Gastroesophageal sphincter (tissue), 3 donors: ENCODE results near the gene PKD2L2.

Source experiments
- CTCF ChIP-seq, 4 experiments: fragments of 200-600 bp in 2 of 4; fragments of 450-650 bp in 2 of 4; sonication (generic) in 1 of 4; IDR thresholded peaks; one replicate each; pipeline ENCODE4 v1.5.1; 2017 to 2019; ENCODE audit warnings: antibody characterized with exemption in 4 of 4, mild to moderate bottlenecking in 2 of 4, moderate library complexity in 2 of 4
- POLR2A ChIP-seq, 2 donors: fragments of 450-650 bp; IDR thresholded peaks; one replicate each; pipeline ENCODE4 v1.6.1; 2017; ENCODE audit warnings: antibody characterized with exemption in 2 of 2, mild to moderate bottlenecking in 2 of 2, moderate library complexity in 1 of 2
- POLR2AphosphoS5 ChIP-seq: sonication (generic); formaldehyde crosslinking; IDR thresholded peaks from one replicate; pipeline ENCODE4 v1.6.1; 2017; ENCODE audit warnings: antibody characterized with exemption

GRCh38 chr5:137856916-137857862, 32.1 kb upstream of the PKD2L2 start:
- no peak for TF ChIP-seq CTCF (IDR thresholded peaks at IDR 0.05)
- TF ChIP-seq POLR2AphosphoS5 = no peak
- TF ChIP-seq POLR2A (IDR thresholded peaks at IDR 0.05) = no peak
